Measurements from ENCODE around the gene ASIC2. TPM values are rescaled to one million over a fixed set of nuclear protein-coding genes. Genes with fewer than 3 reads are reported as not detected.

ASIC2 gene
- total RNA-seq, 2 donors from 2014 or later = 3.0 to 3.3 TPM

DNA sequence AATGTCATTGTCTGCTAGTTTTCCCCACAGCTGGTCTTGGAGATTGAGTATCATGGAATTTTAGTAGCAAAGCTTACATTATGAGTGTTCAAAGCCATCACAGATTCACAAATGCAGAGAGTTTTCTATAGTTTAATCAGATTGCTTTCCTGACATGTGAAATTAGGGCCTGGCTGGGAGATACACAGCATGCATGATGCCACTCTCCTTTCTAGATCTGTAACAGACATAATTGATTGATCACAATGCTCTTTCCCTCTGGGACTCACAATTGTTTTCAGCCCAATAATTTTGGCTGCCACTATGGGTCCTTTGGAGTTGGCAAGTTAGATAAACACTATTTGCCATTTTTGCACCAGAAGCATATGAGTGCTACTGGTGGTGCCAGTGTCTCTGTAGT, 168.9 kb downstream of the ASIC2 start:
- Mint-ChIP-seq H3K27me3 (ENCODE audit: insufficient read depth) (peaks cover 24% of the 10 kb centered on the region), H3K36me3 (ENCODE audit: low read depth) (no peaks in the 10 kb centered on the region), H3K4me3 (no peak overlapping the region), H3K9me3 (no peaks in the 10 kb centered on the region), H3K27ac (no peak overlapping the region), H3K4me1 (no peaks in the 10 kb centered on the region)
- H3K4me3 ChIP-seq (ENCODE audit: low read length) = no peak overlapping the region
- H3K4me1 ChIP-seq (ENCODE audit: control insufficient read depth, insufficient read depth, low read length) = no peaks in the 10 kb centered on the region
- DNase-seq = no peak
- no peaks in the 10 kb centered on the region for H3K9me3 ChIP-seq (ENCODE audit: control insufficient read depth, low read length)
- peaks cover 24% of the 10 kb centered on the region for H3K27me3 ChIP-seq (ENCODE audit: control insufficient read depth, insufficient read depth, low read length, poor library complexity, severe bottlenecking)
- no peak overlapping the region for H3K9ac ChIP-seq (ENCODE audit: extremely low read depth, low read length, poor library complexity, severe bottlenecking)
- no peaks in the 10 kb centered on the region for H3K36me3 ChIP-seq (ENCODE audit: control insufficient read depth, insufficient read depth, low read length)
- no peak overlapping the region for H3K27ac ChIP-seq (ENCODE audit: low read depth, low read length)
- TF ChIP-seq, protein P1, sequence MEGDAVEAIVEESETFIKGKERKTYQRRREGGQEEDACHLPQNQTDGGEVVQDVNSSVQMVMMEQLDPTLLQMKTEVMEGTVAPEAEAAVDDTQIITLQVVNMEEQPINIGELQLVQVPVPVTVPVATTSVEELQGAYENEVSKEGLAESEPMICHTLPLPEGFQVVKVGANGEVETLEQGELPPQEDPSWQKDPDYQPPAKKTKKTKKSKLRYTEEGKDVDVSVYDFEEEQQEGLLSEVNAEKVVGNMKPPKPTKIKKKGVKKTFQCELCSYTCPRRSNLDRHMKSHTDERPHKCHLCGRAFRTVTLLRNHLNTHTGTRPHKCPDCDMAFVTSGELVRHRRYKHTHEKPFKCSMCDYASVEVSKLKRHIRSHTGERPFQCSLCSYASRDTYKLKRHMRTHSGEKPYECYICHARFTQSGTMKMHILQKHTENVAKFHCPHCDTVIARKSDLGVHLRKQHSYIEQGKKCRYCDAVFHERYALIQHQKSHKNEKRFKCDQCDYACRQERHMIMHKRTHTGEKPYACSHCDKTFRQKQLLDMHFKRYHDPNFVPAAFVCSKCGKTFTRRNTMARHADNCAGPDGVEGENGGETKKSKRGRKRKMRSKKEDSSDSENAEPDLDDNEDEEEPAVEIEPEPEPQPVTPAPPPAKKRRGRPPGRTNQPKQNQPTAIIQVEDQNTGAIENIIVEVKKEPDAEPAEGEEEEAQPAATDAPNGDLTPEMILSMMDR (conservative IDR thresholded peaks at IDR 0.05) = no peak

DNA sequence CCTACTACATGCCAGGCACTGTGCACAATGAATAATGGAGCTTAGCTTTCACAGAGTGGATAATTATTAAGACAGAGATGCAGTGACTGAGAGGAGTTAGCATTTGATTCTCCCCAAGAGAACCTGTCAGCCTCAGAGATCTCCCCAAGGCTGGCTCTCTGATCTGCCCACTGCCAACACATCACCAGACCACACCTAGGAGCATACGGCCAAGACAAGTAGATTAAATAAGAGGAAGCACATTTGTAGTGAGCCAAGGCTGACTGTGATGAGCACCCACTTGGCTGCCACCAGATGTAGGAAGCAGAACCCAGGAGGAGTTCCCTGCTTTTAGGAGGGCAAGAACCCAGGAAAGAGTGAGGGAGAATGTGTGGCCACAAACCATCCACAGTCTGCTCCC, 171.3 kb downstream of the ASIC2 start:
- no peaks in the 10 kb centered on the region for H3K9me3 Mint-ChIP-seq
- H3K27ac Mint-ChIP-seq = no peak overlapping the region
- no peak for DNase-seq
- no peaks in the 10 kb centered on the region for H3K36me3 Mint-ChIP-seq (ENCODE audit: low read depth)
- Histone ChIP-seq H3K4me3 (ENCODE audit: low read length) (no peak overlapping the region), H3K27ac (ENCODE audit: low read depth, low read length) (no peak overlapping the region), H3K9ac (ENCODE audit: extremely low read depth, low read length, poor library complexity, severe bottlenecking) (no peak overlapping the region), H3K4me1 (ENCODE audit: control insufficient read depth, insufficient read depth, low read length) (no peaks in the 10 kb centered on the region), H3K36me3 (ENCODE audit: control insufficient read depth, insufficient read depth, low read length) (no peaks in the 10 kb centered on the region), H3K27me3 (ENCODE audit: control insufficient read depth, insufficient read depth, low read length, poor library complexity, severe bottlenecking) (peaks cover 37% of the 10 kb centered on the region), H3K9me3 (ENCODE audit: control insufficient read depth, low read length) (no peaks in the 10 kb centered on the region)
- WGBS, 2 experiments (ENCODE audit: insufficient coverage in 1 of 2, insufficient read length in 1 of 2) = 100% methylated on average over 1 of the region's 1 CpG; no CpG with 5 or more reads in 1 of the 2 experiments
- TF ChIP-seq, protein P1 (conservative IDR thresholded peaks at IDR 0.05) = no peak
- H3K27me3 Mint-ChIP-seq (ENCODE audit: insufficient read depth) = peaks cover 43% of the 10 kb centered on the region
- H3K4me1 Mint-ChIP-seq = no peaks in the 10 kb centered on the region
- no peak overlapping the region for H3K4me3 Mint-ChIP-seq

DNA sequence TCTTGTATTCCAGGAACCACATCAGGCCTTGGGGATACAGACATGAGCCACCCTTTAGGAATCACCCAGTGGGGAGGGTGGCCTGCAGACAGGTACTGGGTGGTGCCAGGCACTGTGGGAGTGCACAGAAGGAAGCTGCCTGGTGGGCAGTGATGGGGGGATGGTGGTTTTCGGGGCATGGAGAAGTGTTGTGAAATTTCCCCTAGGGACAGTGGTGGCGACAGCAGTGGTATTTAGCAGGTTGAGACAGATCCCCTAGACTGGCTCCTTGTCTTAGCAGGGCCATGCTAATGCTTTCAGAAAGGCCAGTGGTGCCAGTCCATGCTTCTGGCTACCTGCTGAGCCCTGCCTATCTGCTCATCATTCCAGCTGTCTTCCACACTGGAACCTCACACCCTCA, 171.8 kb downstream of the ASIC2 start:
- WGBS, 2 experiments (ENCODE audit: insufficient coverage in 1 of 2, insufficient read length in 1 of 2) = 86 to 100% methylated on average over 1 to 2 of the region's 2 CpGs
- Histone ChIP-seq H3K27ac (ENCODE audit: low read depth, low read length) (no peak overlapping the region), H3K9me3 (ENCODE audit: control insufficient read depth, low read length) (no peaks in the 10 kb centered on the region), H3K4me1 (ENCODE audit: control insufficient read depth, insufficient read depth, low read length) (no peaks in the 10 kb centered on the region), H3K4me3 (ENCODE audit: low read length) (no peak overlapping the region), H3K27me3 (ENCODE audit: control insufficient read depth, insufficient read depth, low read length, poor library complexity, severe bottlenecking) (peaks cover 37% of the 10 kb centered on the region), H3K36me3 (ENCODE audit: control insufficient read depth, insufficient read depth, low read length) (no peaks in the 10 kb centered on the region), H3K9ac (ENCODE audit: extremely low read depth, low read length, poor library complexity, severe bottlenecking) (no peak overlapping the region)
- no peak for DNase-seq
- Mint-ChIP-seq H3K4me1 (no peaks in the 10 kb centered on the region), H3K36me3 (ENCODE audit: low read depth) (no peaks in the 10 kb centered on the region), H3K27me3 (ENCODE audit: insufficient read depth) (peaks cover 43% of the 10 kb centered on the region), H3K4me3 (no peak overlapping the region), H3K27ac (no peak overlapping the region), H3K9me3 (no peaks in the 10 kb centered on the region)
- TF ChIP-seq, protein P1 (conservative IDR thresholded peaks at IDR 0.05) = no peak

Measured in endodermal cell (in vitro differentiated cells).